ENCODE data around the gene CIAO1.
"Not testable (repeated sequence)": the region's sequence is repeated elsewhere in the genome, so short reads cannot be mapped to it uniquely, and the experiment has no call there.

The CIAO1 gene

GRCh38 chr2:96251721-96252292 is 14.2 kb upstream of the CIAO1 start:
- Histone ChIP-seq H3K4ac (ENCODE audit: low read depth, low read length) (no peak overlapping the region), H3K4me2 (ENCODE audit: low read length) (no peak overlapping the region), H3K4me1 (ENCODE audit: control insufficient read depth, low read depth, low read length) (no peaks in the 10 kb centered on the region), H2BK120ac (ENCODE audit: low read depth, low read length) (no peak overlapping the region), H3K36me3 (ENCODE audit: control insufficient read depth, insufficient read depth, low read length) (peaks cover 3% of the 10 kb centered on the region), H2BK5ac (ENCODE audit: low read length) (no peak overlapping the region), H4K8ac (ENCODE audit: low read depth, low read length) (no peak overlapping the region), H3K23ac (ENCODE audit: low read length) (no peak overlapping the region), H3K27ac (ENCODE audit: low read depth, low read length) (no peak overlapping the region), H3K56ac (ENCODE audit: low read length) (no peak overlapping the region), H3K27me3 (ENCODE audit: insufficient read depth, low read length, poor library complexity) (no peaks in the 10 kb centered on the region), H3K9ac (ENCODE audit: low read length) (no peak overlapping the region), H3K18ac (ENCODE audit: low read length) (no peak overlapping the region), H3K4me3 (ENCODE audit: low read length) (no peak overlapping the region), H2AK5ac (ENCODE audit: low read length) (no peak overlapping the region), H3K79me1 (ENCODE audit: low read length) (no peaks in the 10 kb centered on the region), H3K79me2 (ENCODE audit: control insufficient read depth, insufficient read depth, low read length) (no peaks in the 10 kb centered on the region), H2BK15ac (replicated peaks; ENCODE audit: low read depth) (no peak overlapping the region), H4K5ac (ENCODE audit: low read length) (no peak overlapping the region)
- WGBS (ENCODE audit: extremely low coverage, insufficient coverage, low lambda C conversion rate), result no CpG with 5 or more reads among the region's 6 CpGs
- peak; percentile 65 for DNase-seq

GRCh38 chr2:96252526-96252925 is 13.5 kb upstream of the CIAO1 start:
- Histone ChIP-seq H3K9ac (ENCODE audit: low read length) (no peak overlapping the region), H2BK15ac (replicated peaks; ENCODE audit: low read depth) (no peak overlapping the region), H3K36me3 (ENCODE audit: control insufficient read depth, insufficient read depth, low read length) (peaks cover 3% of the 10 kb centered on the region), H3K79me2 (ENCODE audit: control insufficient read depth, insufficient read depth, low read length) (no peaks in the 10 kb centered on the region), H4K8ac (ENCODE audit: low read depth, low read length) (no peak overlapping the region), H3K56ac (ENCODE audit: low read length) (no peak overlapping the region), H3K79me1 (ENCODE audit: low read length) (no peaks in the 10 kb centered on the region), H3K18ac (ENCODE audit: low read length) (no peak overlapping the region), H3K27me3 (ENCODE audit: insufficient read depth, low read length, poor library complexity) (no peaks in the 10 kb centered on the region), H2BK5ac (ENCODE audit: low read length) (no peak overlapping the region), H2BK120ac (ENCODE audit: low read depth, low read length) (no peak overlapping the region), H3K4ac (ENCODE audit: low read depth, low read length) (no peak overlapping the region), H3K4me2 (ENCODE audit: low read length) (no peak overlapping the region), H3K4me3 (ENCODE audit: low read length) (no peak overlapping the region), H3K27ac (ENCODE audit: low read depth, low read length) (no peak overlapping the region), H3K23ac (ENCODE audit: low read length) (no peak overlapping the region), H3K4me1 (ENCODE audit: control insufficient read depth, low read depth, low read length) (no peaks in the 10 kb centered on the region), H2AK5ac (ENCODE audit: low read length) (no peak overlapping the region), H4K5ac (ENCODE audit: low read length) (no peak overlapping the region)
- WGBS (ENCODE audit: extremely low coverage, insufficient coverage, low lambda C conversion rate), result no CpG with 5 or more reads among the region's 8 CpGs
- no peak for DNase-seq

GRCh38 chr2:96253006-96253405 is 13.0 kb upstream of the CIAO1 start:
- WGBS (ENCODE audit: extremely low coverage, insufficient coverage, low lambda C conversion rate), result no CpG with 5 or more reads among the region's 7 CpGs
- Histone ChIP-seq H2AK5ac (ENCODE audit: low read length) (no peak overlapping the region), H3K4me2 (ENCODE audit: low read length) (no peak overlapping the region), H3K4ac (ENCODE audit: low read depth, low read length) (no peak overlapping the region), H3K23ac (ENCODE audit: low read length) (no peak overlapping the region), H3K18ac (ENCODE audit: low read length) (no peak overlapping the region), H3K4me3 (ENCODE audit: low read length) (no peak overlapping the region), H3K9ac (ENCODE audit: low read length) (no peak overlapping the region), H3K27me3 (ENCODE audit: insufficient read depth, low read length, poor library complexity) (no peaks in the 10 kb centered on the region), H3K79me2 (ENCODE audit: control insufficient read depth, insufficient read depth, low read length) (no peaks in the 10 kb centered on the region), H3K56ac (ENCODE audit: low read length) (no peak overlapping the region), H2BK15ac (replicated peaks; ENCODE audit: low read depth) (no peak overlapping the region), H3K36me3 (ENCODE audit: control insufficient read depth, insufficient read depth, low read length) (peaks cover 3% of the 10 kb centered on the region), H3K27ac (ENCODE audit: low read depth, low read length) (no peak overlapping the region), H3K79me1 (ENCODE audit: low read length) (no peaks in the 10 kb centered on the region), H2BK5ac (ENCODE audit: low read length) (no peak overlapping the region), H4K8ac (ENCODE audit: low read depth, low read length) (no peak overlapping the region), H3K4me1 (ENCODE audit: control insufficient read depth, low read depth, low read length) (no peaks in the 10 kb centered on the region), H2BK120ac (ENCODE audit: low read depth, low read length) (no peak overlapping the region), H4K5ac (ENCODE audit: low read length) (no peak overlapping the region)
- DNase-seq, result no peak

- Histone ChIP-seq H4K8ac (ENCODE audit: low read depth, low read length) (no peak overlapping the region), H3K36me3 (ENCODE audit: control insufficient read depth, insufficient read depth, low read length) (peaks cover 3% of the 10 kb centered on the region), H2AK5ac (ENCODE audit: low read length) (no peak overlapping the region), H3K56ac (ENCODE audit: low read length) (no peak overlapping the region), H2BK5ac (ENCODE audit: low read length) (no peak overlapping the region), H2BK120ac (ENCODE audit: low read depth, low read length) (no peak overlapping the region), H3K4me1 (ENCODE audit: control insufficient read depth, low read depth, low read length) (no peaks in the 10 kb centered on the region), H3K79me2 (ENCODE audit: control insufficient read depth, insufficient read depth, low read length) (no peaks in the 10 kb centered on the region), H3K4me3 (ENCODE audit: low read length) (no peak overlapping the region), H3K9ac (ENCODE audit: low read length) (no peak overlapping the region), H4K5ac (ENCODE audit: low read length) (no peak overlapping the region), H3K4ac (ENCODE audit: low read depth, low read length) (no peak overlapping the region), H3K18ac (ENCODE audit: low read length) (no peak overlapping the region), H3K79me1 (ENCODE audit: low read length) (peaks cover 3% of the 10 kb centered on the region), H3K27me3 (ENCODE audit: insufficient read depth, low read length, poor library complexity) (no peaks in the 10 kb centered on the region), H2BK15ac (replicated peaks; ENCODE audit: low read depth) (no peak overlapping the region), H3K4me2 (ENCODE audit: low read length) (no peak overlapping the region), H3K23ac (ENCODE audit: low read length) (no peak overlapping the region), H3K27ac (ENCODE audit: low read depth, low read length) (no peak overlapping the region)
- WGBS (ENCODE audit: extremely low coverage, insufficient coverage, low lambda C conversion rate), result no CpG with 5 or more reads among the region's 11 CpGs
- DNase-seq, result no peak
These were observed 11.5 kb upstream of the CIAO1 start for GRCh38 chr2:96254571-96254970.

GRCh38 chr2:96256611-96257113 is 9.4 kb upstream of the CIAO1 start:
- no peak overlapping the region for H3K4ac ChIP-seq (ENCODE audit: low read depth, low read length)
- no peak overlapping the region for H3K56ac ChIP-seq (ENCODE audit: low read length)
- no peak overlapping the region for H4K8ac ChIP-seq (ENCODE audit: low read depth, low read length)
- H3K27me3 ChIP-seq (ENCODE audit: insufficient read depth, low read length, poor library complexity), result no peaks in the 10 kb centered on the region
- H2BK120ac ChIP-seq (ENCODE audit: low read depth, low read length), result no peak overlapping the region
- no peak overlapping the region for H2BK5ac ChIP-seq (ENCODE audit: low read length)
- H3K4me1 ChIP-seq (ENCODE audit: control insufficient read depth, low read depth, low read length), result no peaks in the 10 kb centered on the region
- no peak overlapping the region for H4K5ac ChIP-seq (ENCODE audit: low read length)
- no peak overlapping the region for H3K18ac ChIP-seq (ENCODE audit: low read length)
- peaks cover 3% of the 10 kb centered on the region for H3K36me3 ChIP-seq (ENCODE audit: control insufficient read depth, insufficient read depth, low read length)
- no peak overlapping the region for H3K9ac ChIP-seq (ENCODE audit: low read length)
- H2AK5ac ChIP-seq (ENCODE audit: low read length), result no peak overlapping the region
- no peak overlapping the region for H3K4me2 ChIP-seq (ENCODE audit: low read length)
- no peak overlapping the region for H3K27ac ChIP-seq (ENCODE audit: low read depth, low read length)
- no peak overlapping the region for H3K23ac ChIP-seq (ENCODE audit: low read length)
- H3K4me3 ChIP-seq (ENCODE audit: low read length), result no peak overlapping the region
- WGBS (ENCODE audit: extremely low coverage, insufficient coverage, low lambda C conversion rate), result 100% methylated on average over 1 of the region's 6 CpGs
- no peak for DNase-seq
- peaks cover 10% of the 10 kb centered on the region for H3K79me1 ChIP-seq (ENCODE audit: low read length)
- peaks cover 1% of the 10 kb centered on the region for H3K79me2 ChIP-seq (ENCODE audit: control insufficient read depth, insufficient read depth, low read length)
- H2BK15ac ChIP-seq (replicated peaks; ENCODE audit: low read depth), result no peak overlapping the region

- not testable (repeated sequence) for H3K27ac ChIP-seq (ENCODE audit: low read depth, low read length); H2BK15ac ChIP-seq (replicated peaks; ENCODE audit: low read depth); H3K9ac ChIP-seq (ENCODE audit: low read length); H4K8ac ChIP-seq (ENCODE audit: low read depth, low read length); H3K4me1 ChIP-seq (ENCODE audit: control insufficient read depth, low read depth, low read length); H2BK5ac ChIP-seq (ENCODE audit: low read length); H4K5ac ChIP-seq (ENCODE audit: low read length); H3K4ac ChIP-seq (ENCODE audit: low read depth, low read length); H3K23ac ChIP-seq (ENCODE audit: low read length); H3K18ac ChIP-seq (ENCODE audit: low read length); H2BK120ac ChIP-seq (ENCODE audit: low read depth, low read length); H3K27me3 ChIP-seq (ENCODE audit: insufficient read depth, low read length, poor library complexity); H3K4me3 ChIP-seq (ENCODE audit: low read length); H3K4me2 ChIP-seq (ENCODE audit: low read length); H3K79me2 ChIP-seq (ENCODE audit: control insufficient read depth, insufficient read depth, low read length); H2AK5ac ChIP-seq (ENCODE audit: low read length); H3K36me3 ChIP-seq (ENCODE audit: control insufficient read depth, insufficient read depth, low read length); H3K56ac ChIP-seq (ENCODE audit: low read length); DNase-seq
- WGBS (ENCODE audit: extremely low coverage, insufficient coverage, low lambda C conversion rate), result no CpG with 5 or more reads among the region's 3 CpGs
- peaks cover 10% of the 10 kb centered on the region for H3K79me1 ChIP-seq (ENCODE audit: low read length)
These were observed 8.3 kb upstream of the CIAO1 start for GRCh38 chr2:96257744-96258143.

All from mesendoderm (in vitro differentiated cells).